GM13977 (cell line): Measurements from ENCODE around the gene USP24.

Source experiments
- DNase-seq: peaks from one replicate; pipeline ENCODE4 v3.0.0; 2012; ENCODE audit warnings: low spot score
- CTCF ChIP-seq: IDR thresholded peaks from 2 replicates; pipeline ENCODE4 v1.5.1; 2012; ENCODE audit warnings: mild to moderate bottlenecking, control low read depth; ENCODE audit not compliant: insufficient read depth; ENCODE audit errors: extremely low read depth, missing control alignments
- in situ Hi-C: fragments of 300-500 bp; cut with MboI; formaldehyde crosslinking; loops from one replicate; pipeline ENCODE4 v1.12.0; 2022; ENCODE audit warnings: low sequenced_read_pairs, low pct_unique_long_range_greater_than_20kb, mixed read lengths, inconsistent platforms; ENCODE audit not compliant: unreplicated experiment

USP24 gene

GRCh38 chr1:55216096-55216495 lies 932 bp upstream of the USP24 start:
- no peak for DNase-seq
- TF ChIP-seq CTCF, result no peak
- in situ Hi-C loops, result no loop called here

GRCh38 chr1:55214934-55215193 lies 300 bp downstream of the USP24 start:
- peak; percentile 74 for DNase-seq
- TF ChIP-seq CTCF, result no peak
- in situ Hi-C loops, result no loop called here

GRCh38 chr1:55214212-55214933 lies 791 bp downstream of the USP24 start:
- DNase-seq, result peak; percentile 58
- no peak for TF ChIP-seq CTCF
- in situ Hi-C loops, result no loop called here

GRCh38 chr1:55213885-55214211 lies 1.3 kb downstream of the USP24 start:
- in situ Hi-C loops, result no loop called here
- DNase-seq, result no peak
- TF ChIP-seq CTCF, result no peak

GRCh38 chr1:55213151-55213884 lies 1.8 kb downstream of the USP24 start:
- in situ Hi-C loops, result no loop called here
- TF ChIP-seq CTCF, result no peak
- DNase-seq, result peak; percentile 59

GRCh38 chr1:55212349-55213150 lies 2.6 kb downstream of the USP24 start:
- in situ Hi-C loops, result no loop called here

More at GRCh38 chr1:55212349-55213150, 2.6 kb downstream of the USP24 start:
- DNase-seq, result no peak
- no peak for TF ChIP-seq CTCF
